GM12891 (cell line): ENCODE results near the gene BRINP2.

Experiments
- POLR2AphosphoS5 ChIP-seq: IDR thresholded peaks from 2 replicates; pipeline ENCODE4 v1.6.1; 2011; ENCODE audit warnings: low read depth, low read length, control low read depth
- SPI1 ChIP-seq: IDR thresholded peaks from 2 replicates; pipeline ENCODE4 v1.6.1; 2011; ENCODE audit warnings: low read depth, low read length, control low read depth

DNA sequence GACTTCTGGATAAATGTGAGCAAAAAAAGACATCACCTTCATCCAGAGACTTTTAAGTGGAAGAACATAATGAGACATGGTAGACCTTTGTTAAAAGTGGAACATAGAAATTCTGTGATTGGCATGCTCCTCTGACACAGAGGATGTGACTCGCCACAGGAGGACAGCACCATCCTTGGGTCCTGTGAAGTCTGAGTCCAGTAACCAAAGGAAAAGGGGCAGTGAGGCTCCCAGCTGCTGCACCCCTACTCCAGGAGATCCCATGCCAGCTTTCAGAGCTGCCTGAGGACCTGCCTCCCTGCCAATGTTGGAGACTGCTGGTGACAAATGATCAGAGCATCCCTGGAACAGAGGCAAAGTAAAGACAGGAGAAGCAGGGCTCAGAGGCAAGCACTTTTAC, 136.2 kb downstream of the BRINP2 start:
- TF ChIP-seq SPI1 (no peak), POLR2AphosphoS5 (no peak)
